ENCODE data around the gene GPR42.

- TF ChIP-seq CTCF (IDR thresholded peaks at IDR 0.05) (no peak), POLR2A (IDR thresholded peaks at IDR 0.05) (no peak)
These were observed 36.6 kb upstream of the GPR42 start for GRCh38 chr19:35334144-35334753.
